Kidney epithelial cell (primary cell): ENCODE results near the gene EFCAB9. TPM values are rescaled to one million over a fixed set of nuclear protein-coding genes. Genes with fewer than 3 reads are reported as not detected.
"Not testable (repeated sequence)": the region's sequence is repeated elsewhere in the genome, so short reads cannot be mapped to it uniquely, and the experiment has no call there.

Experiments used
- DNase-seq: peaks from one replicate; pipeline ENCODE4 v3.0.0-alpha.2; 2010; ENCODE audit warnings: low read depth
- H3K27me3 ChIP-seq: 2 replicates; pipeline ENCODE4 v1.6.0; 2011; ENCODE audit warnings: low read length; ENCODE audit not compliant: control insufficient read depth, insufficient read depth
- H3K36me3 ChIP-seq: 2 replicates; pipeline ENCODE4 v1.5.1; 2011; ENCODE audit warnings: low read length; ENCODE audit not compliant: control insufficient read depth, insufficient read depth
- H3K4me3 ChIP-seq: 2 replicates; pipeline ENCODE4 v1.5.1; 2011; ENCODE audit warnings: low read depth, mild to moderate bottlenecking, control low read depth, low read length
- total RNA-seq: library from RNA; depleted of rRNA; stranded (reverse); fragments of >200 nt; gene quantifications from 2 replicates; pipeline ENCODE4 v1.2.3, GENCODE V29; 2015
- TF ChIP-seq, protein P1 (sequence below): IDR thresholded peaks from 2 replicates; pipeline ENCODE4 v1.5.1; 2011; ENCODE audit warnings: mild to moderate bottlenecking, moderate library complexity, low read length, control low read depth, inconsistent platforms; ENCODE audit not compliant: insufficient read depth, poor library complexity, severe bottlenecking

The EFCAB9 gene
- total RNA-seq, 1 donor from 2014 or later: not detected

GRCh38 chr5:172153695-172154094 is 40.3 kb upstream of the EFCAB9 start:
- no peaks in the 10 kb centered on the region for H3K27me3 ChIP-seq
- H3K4me3 ChIP-seq: no peak overlapping the region
- no peak for DNase-seq
- TF ChIP-seq, protein P1, sequence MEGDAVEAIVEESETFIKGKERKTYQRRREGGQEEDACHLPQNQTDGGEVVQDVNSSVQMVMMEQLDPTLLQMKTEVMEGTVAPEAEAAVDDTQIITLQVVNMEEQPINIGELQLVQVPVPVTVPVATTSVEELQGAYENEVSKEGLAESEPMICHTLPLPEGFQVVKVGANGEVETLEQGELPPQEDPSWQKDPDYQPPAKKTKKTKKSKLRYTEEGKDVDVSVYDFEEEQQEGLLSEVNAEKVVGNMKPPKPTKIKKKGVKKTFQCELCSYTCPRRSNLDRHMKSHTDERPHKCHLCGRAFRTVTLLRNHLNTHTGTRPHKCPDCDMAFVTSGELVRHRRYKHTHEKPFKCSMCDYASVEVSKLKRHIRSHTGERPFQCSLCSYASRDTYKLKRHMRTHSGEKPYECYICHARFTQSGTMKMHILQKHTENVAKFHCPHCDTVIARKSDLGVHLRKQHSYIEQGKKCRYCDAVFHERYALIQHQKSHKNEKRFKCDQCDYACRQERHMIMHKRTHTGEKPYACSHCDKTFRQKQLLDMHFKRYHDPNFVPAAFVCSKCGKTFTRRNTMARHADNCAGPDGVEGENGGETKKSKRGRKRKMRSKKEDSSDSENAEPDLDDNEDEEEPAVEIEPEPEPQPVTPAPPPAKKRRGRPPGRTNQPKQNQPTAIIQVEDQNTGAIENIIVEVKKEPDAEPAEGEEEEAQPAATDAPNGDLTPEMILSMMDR: no peak
- peaks cover 2% of the 10 kb centered on the region for H3K36me3 ChIP-seq

GRCh38 chr5:172155101-172155500 is 38.9 kb upstream of the EFCAB9 start:
- not testable (repeated sequence) for DNase-seq, H3K27me3 ChIP-seq, H3K4me3 ChIP-seq, H3K36me3 ChIP-seq

- DNase-seq: no peak
- TF ChIP-seq, protein P1: no peak
- Histone ChIP-seq H3K36me3 (peaks cover 2% of the 10 kb centered on the region), H3K27me3 (no peaks in the 10 kb centered on the region), H3K4me3 (no peak overlapping the region)
These were observed 37.4 kb upstream of the EFCAB9 start for GRCh38 chr5:172156541-172156994.

GRCh38 chr5:172159016-172159415 is 35.0 kb upstream of the EFCAB9 start:
- no peaks in the 10 kb centered on the region for H3K27me3 ChIP-seq
- H3K4me3 ChIP-seq: no peak overlapping the region
- TF ChIP-seq, protein P1: no peak
- no peak for DNase-seq
- H3K36me3 ChIP-seq: peaks cover 2% of the 10 kb centered on the region

GRCh38 chr5:172160506-172160905 is 33.5 kb upstream of the EFCAB9 start:
- TF ChIP-seq, protein P1: no peak
- no peak for DNase-seq
- Histone ChIP-seq H3K4me3 (no peak overlapping the region), H3K27me3 (no peaks in the 10 kb centered on the region), H3K36me3 (peaks cover 2% of the 10 kb centered on the region)

- H3K36me3 ChIP-seq: no peaks in the 10 kb centered on the region
- H3K4me3 ChIP-seq: no peak overlapping the region
- TF ChIP-seq, protein P1: no peak
- no peaks in the 10 kb centered on the region for H3K27me3 ChIP-seq
- no peak for DNase-seq
These were observed 31.5 kb upstream of the EFCAB9 start for GRCh38 chr5:172162323-172162986.
